PC-3 (cell line): ENCODE data around the gene EPS8L3.

ENCODE experiments used
- EZH2 ChIP-seq: fragments of 300-600 bp; sonication (generic); IDR thresholded peaks from one replicate; pipeline ENCODE4 v1.6.1; 2017; ENCODE audit warnings: antibody characterized with exemption, mild to moderate bottlenecking, low read length; ENCODE audit not compliant: unreplicated experiment
- EZH2phosphoT487 ChIP-seq: fragments of 300-600 bp; sonication (generic); IDR thresholded peaks from 2 replicates; pipeline ENCODE4 v1.6.1; 2018; ENCODE audit warnings: mild to moderate bottlenecking, antibody characterized with exemption, low read length, borderline replicate concordance
- TF ChIP-seq, protein P1 (sequence below): fragments of 300-600 bp; sonication (generic); conservative IDR thresholded peaks from 2 replicates; pipeline ENCODE4 v1.5.1; 2017; ENCODE audit warnings: antibody characterized with exemption, low read depth, mild to moderate bottlenecking, low read length

DNA sequence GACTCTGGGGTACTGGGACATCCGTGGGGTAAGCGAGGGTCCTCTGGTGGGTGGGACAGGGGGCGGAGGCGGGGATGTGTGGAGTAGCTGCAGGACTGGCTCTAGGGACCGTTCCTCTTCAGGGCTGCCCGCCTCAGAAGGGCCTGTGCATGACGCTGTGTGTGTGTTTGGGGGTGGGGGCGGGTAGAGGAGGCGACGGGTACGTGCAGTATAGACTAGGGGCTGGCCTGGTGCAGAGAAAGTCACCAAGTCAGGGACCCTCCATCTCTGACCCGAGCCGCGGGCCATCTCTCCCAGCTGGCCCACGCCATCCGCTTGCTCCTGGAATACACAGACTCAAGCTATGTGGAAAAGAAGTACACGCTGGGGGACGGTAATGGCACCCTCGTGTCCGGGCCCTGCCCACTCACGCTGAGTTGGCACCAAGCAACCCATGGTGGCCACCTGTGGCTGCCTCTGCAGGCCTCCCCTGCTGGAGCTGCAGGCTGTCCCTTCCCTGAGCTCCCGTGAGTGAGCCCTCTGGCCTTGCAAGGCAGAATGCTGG, 51.3 kb downstream of the EPS8L3 start:
- TF ChIP-seq, protein P1, sequence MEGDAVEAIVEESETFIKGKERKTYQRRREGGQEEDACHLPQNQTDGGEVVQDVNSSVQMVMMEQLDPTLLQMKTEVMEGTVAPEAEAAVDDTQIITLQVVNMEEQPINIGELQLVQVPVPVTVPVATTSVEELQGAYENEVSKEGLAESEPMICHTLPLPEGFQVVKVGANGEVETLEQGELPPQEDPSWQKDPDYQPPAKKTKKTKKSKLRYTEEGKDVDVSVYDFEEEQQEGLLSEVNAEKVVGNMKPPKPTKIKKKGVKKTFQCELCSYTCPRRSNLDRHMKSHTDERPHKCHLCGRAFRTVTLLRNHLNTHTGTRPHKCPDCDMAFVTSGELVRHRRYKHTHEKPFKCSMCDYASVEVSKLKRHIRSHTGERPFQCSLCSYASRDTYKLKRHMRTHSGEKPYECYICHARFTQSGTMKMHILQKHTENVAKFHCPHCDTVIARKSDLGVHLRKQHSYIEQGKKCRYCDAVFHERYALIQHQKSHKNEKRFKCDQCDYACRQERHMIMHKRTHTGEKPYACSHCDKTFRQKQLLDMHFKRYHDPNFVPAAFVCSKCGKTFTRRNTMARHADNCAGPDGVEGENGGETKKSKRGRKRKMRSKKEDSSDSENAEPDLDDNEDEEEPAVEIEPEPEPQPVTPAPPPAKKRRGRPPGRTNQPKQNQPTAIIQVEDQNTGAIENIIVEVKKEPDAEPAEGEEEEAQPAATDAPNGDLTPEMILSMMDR = no peak
- no peak for TF ChIP-seq EZH2
- TF ChIP-seq EZH2phosphoT487 = no peak
